ENCODE measurements around the gene ZNF462.

DNA sequence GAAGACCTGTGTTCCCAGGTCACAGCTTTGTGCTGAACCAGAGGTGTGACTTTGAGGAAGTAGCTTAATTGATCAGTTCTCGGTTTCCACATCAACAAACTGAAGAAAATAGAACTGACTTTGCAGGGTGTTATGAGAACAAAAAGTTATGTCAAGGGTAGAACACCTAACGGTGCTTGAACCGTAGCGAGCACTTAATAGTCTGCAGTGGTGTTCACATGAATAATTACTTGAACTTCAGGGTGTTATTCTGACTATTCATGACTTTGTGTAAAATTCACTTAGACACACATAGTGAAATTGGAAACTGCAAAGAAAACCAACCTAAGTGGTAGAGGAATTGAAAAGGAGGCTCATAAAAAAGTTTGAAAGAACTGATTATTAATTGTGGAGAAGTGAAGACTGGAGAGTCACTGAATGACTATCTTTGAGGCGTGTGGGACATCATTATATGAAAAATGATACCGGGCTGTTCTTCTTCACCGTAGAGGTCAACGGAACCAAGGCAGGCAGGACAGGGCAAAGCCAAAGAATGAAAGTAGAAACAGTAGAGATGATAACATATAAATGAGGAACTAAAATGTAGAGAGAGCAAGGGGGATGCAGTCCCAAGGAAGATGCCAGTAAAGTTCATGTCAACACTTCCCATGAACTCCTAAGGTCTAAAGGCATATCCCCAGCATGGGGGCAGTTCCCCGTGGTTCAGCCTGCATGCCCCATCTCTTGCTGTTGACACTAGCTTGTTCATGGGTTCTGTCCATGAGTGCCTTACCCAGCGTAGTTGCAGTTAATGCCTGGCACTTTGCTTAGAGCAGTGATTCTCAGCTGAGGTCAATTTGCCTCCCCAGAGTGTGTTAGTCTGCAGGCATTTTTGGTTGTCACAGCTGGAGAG is 118.7 kb downstream of the ZNF462 start:
- no peak for TF ChIP-seq EP300 (IDR thresholded peaks at IDR 0.05; ENCODE audit: borderline replicate concordance)
- no peak for TF ChIP-seq YY1 (IDR thresholded peaks at IDR 0.05; ENCODE audit: low read depth)

Measured in Ishikawa (cell line).